ENCODE results near the gene GATA5. TPM values are rescaled to one million over a fixed set of nuclear protein-coding genes. Genes with fewer than 3 reads are reported as not detected.

Gene GATA5
- total RNA-seq = 1 to 10 TPM in 3 of 4 donors, under 1 TPM in 1; 0.23 to 2.1 (median 1.2) TPM

GRCh38 chr20:62475772-62476055, at the start of gene GATA5:
TSS of gene GATA5 (minus strand) at chr20:62475995. CDS start at chr20:62475521, 474 bp downstream.
- Histone ChIP-seq H3K9me3 (no peaks in the 10 kb centered on the region), H3K27ac (no peak within 1 kb of the TSS), H3K4me3 (peak within 1 kb of the TSS; percentile 49), H3K4me1 (peaks cover 28% of the 10 kb centered on the region), H3K36me3 (no peaks in the 10 kb centered on the region), H3K27me3 (peaks cover 95% of the 10 kb centered on the region)
- no peak for DNase-seq (ENCODE audit: low spot score in 2 of 2)
- no CpG with 5 or more reads among the region's 37 CpGs for WGBS
- TF ChIP-seq EP300 (IDR thresholded peaks at IDR 0.05) = no peak
- no peak for TF ChIP-seq POLR2A (IDR thresholded peaks at IDR 0.05)
- TF ChIP-seq CTCF (IDR thresholded peaks at IDR 0.05) = no peak
- no peak for TF ChIP-seq POLR2AphosphoS5 (IDR thresholded peaks at IDR 0.05)

GRCh38 chr20:62525014-62525413, 49.2 kb upstream of the GATA5 start:
- no peak for DNase-seq (ENCODE audit: low spot score in 2 of 2)
- Histone ChIP-seq H3K9me3 (no peaks in the 10 kb centered on the region), H3K27ac (no peak overlapping the region), H3K27me3 (peaks cover 70% of the 10 kb centered on the region), H3K36me3 (no peaks in the 10 kb centered on the region), H3K4me3 (no peak overlapping the region), H3K4me1 (no peaks in the 10 kb centered on the region)
- no peak for TF ChIP-seq POLR2AphosphoS5 (IDR thresholded peaks at IDR 0.05)
- TF ChIP-seq EP300 (IDR thresholded peaks at IDR 0.05) = no peak
- no peak for TF ChIP-seq POLR2A (IDR thresholded peaks at IDR 0.05)
- TF ChIP-seq CTCF (IDR thresholded peaks at IDR 0.05) = no peak
- WGBS = 43% methylated on average over 8 of the region's 15 CpGs

GRCh38 chr20:62524505-62524911, 48.7 kb upstream of the GATA5 start:
- H3K27ac ChIP-seq = no peak overlapping the region
- no peak for DNase-seq (ENCODE audit: low spot score in 2 of 2)
- no peaks in the 10 kb centered on the region for H3K9me3 ChIP-seq
- H3K36me3 ChIP-seq = no peaks in the 10 kb centered on the region
- peaks cover 65% of the 10 kb centered on the region for H3K27me3 ChIP-seq
- TF ChIP-seq POLR2AphosphoS5 (IDR thresholded peaks at IDR 0.05) (no peak), EP300 (IDR thresholded peaks at IDR 0.05) (no peak), POLR2A (IDR thresholded peaks at IDR 0.05) (no peak), CTCF (IDR thresholded peaks at IDR 0.05) (no peak)
- H3K4me1 ChIP-seq = no peaks in the 10 kb centered on the region
- H3K4me3 ChIP-seq = no peak overlapping the region
- WGBS = 12% methylated on average over 9 of the region's 10 CpGs

- WGBS = 37% methylated on average over 23 of the region's 26 CpGs
- Histone ChIP-seq H3K4me3 (no peak overlapping the region), H3K4me1 (no peaks in the 10 kb centered on the region), H3K27ac (no peak overlapping the region), H3K9me3 (no peaks in the 10 kb centered on the region), H3K36me3 (no peaks in the 10 kb centered on the region), H3K27me3 (peaks cover 67% of the 10 kb centered on the region)
- TF ChIP-seq POLR2A (IDR thresholded peaks at IDR 0.05) (no peak), EP300 (IDR thresholded peaks at IDR 0.05) (no peak), POLR2AphosphoS5 (IDR thresholded peaks at IDR 0.05) (no peak), CTCF (IDR thresholded peaks at IDR 0.05) (no peak)
- DNase-seq (ENCODE audit: low spot score in 2 of 2) = no peak
Observed at GRCh38 chr20:62523473-62524203, 47.8 kb upstream of the GATA5 start.

- TF ChIP-seq POLR2AphosphoS5 (IDR thresholded peaks at IDR 0.05) (no peak), EP300 (IDR thresholded peaks at IDR 0.05) (no peak), CTCF (IDR thresholded peaks at IDR 0.05) (no peak), POLR2A (IDR thresholded peaks at IDR 0.05) (no peak)
- DNase-seq (ENCODE audit: low spot score in 2 of 2) = no peak
- WGBS = 67% methylated on average over 17 of the region's 18 CpGs
- Histone ChIP-seq H3K4me3 (no peak overlapping the region), H3K36me3 (no peaks in the 10 kb centered on the region), H3K27me3 (peaks cover 73% of the 10 kb centered on the region), H3K27ac (no peak overlapping the region), H3K9me3 (no peaks in the 10 kb centered on the region), H3K4me1 (no peaks in the 10 kb centered on the region)
Observed at GRCh38 chr20:62522748-62523396, 47.1 kb upstream of the GATA5 start.

Data from suprapubic skin (tissue), 4 donors.